Measurements from ENCODE around the gene ADAMTSL4.

DNA sequence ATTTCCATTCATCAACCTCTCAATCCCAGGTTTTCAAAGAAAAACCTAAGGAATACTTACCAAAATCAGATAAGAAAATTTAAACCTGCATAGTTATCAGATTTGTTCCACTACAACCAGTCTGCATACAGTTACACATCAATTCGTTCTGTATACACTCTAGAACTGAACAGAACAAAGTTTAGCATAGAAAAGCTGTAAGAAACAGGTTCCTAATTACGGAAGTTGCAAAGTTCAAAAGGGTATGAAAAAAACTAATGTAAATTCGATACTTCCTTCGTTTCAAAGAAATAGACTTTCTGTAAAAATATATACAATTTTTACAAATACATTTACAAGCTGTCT is 27.1 kb downstream of the ADAMTSL4 start:
- TF ChIP-seq, protein P1, sequence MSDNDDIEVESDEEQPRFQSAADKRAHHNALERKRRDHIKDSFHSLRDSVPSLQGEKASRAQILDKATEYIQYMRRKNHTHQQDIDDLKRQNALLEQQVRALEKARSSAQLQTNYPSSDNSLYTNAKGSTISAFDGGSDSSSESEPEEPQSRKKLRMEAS (IDR thresholded peaks at IDR 0.05): no peak
- TF ChIP-seq RAD21 (IDR thresholded peaks at IDR 0.05): no peak
- TF ChIP-seq, protein P2, sequence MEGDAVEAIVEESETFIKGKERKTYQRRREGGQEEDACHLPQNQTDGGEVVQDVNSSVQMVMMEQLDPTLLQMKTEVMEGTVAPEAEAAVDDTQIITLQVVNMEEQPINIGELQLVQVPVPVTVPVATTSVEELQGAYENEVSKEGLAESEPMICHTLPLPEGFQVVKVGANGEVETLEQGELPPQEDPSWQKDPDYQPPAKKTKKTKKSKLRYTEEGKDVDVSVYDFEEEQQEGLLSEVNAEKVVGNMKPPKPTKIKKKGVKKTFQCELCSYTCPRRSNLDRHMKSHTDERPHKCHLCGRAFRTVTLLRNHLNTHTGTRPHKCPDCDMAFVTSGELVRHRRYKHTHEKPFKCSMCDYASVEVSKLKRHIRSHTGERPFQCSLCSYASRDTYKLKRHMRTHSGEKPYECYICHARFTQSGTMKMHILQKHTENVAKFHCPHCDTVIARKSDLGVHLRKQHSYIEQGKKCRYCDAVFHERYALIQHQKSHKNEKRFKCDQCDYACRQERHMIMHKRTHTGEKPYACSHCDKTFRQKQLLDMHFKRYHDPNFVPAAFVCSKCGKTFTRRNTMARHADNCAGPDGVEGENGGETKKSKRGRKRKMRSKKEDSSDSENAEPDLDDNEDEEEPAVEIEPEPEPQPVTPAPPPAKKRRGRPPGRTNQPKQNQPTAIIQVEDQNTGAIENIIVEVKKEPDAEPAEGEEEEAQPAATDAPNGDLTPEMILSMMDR (IDR thresholded peaks at IDR 0.05; ENCODE audit: low read depth, low read length, missing input control): no peak
- TF ChIP-seq, protein P3, sequence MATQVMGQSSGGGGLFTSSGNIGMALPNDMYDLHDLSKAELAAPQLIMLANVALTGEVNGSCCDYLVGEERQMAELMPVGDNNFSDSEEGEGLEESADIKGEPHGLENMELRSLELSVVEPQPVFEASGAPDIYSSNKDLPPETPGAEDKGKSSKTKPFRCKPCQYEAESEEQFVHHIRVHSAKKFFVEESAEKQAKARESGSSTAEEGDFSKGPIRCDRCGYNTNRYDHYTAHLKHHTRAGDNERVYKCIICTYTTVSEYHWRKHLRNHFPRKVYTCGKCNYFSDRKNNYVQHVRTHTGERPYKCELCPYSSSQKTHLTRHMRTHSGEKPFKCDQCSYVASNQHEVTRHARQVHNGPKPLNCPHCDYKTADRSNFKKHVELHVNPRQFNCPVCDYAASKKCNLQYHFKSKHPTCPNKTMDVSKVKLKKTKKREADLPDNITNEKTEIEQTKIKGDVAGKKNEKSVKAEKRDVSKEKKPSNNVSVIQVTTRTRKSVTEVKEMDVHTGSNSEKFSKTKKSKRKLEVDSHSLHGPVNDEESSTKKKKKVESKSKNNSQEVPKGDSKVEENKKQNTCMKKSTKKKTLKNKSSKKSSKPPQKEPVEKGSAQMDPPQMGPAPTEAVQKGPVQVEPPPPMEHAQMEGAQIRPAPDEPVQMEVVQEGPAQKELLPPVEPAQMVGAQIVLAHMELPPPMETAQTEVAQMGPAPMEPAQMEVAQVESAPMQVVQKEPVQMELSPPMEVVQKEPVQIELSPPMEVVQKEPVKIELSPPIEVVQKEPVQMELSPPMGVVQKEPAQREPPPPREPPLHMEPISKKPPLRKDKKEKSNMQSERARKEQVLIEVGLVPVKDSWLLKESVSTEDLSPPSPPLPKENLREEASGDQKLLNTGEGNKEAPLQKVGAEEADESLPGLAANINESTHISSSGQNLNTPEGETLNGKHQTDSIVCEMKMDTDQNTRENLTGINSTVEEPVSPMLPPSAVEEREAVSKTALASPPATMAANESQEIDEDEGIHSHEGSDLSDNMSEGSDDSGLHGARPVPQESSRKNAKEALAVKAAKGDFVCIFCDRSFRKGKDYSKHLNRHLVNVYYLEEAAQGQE (IDR thresholded peaks at IDR 0.05): no peak
- TF ChIP-seq, protein P4, sequence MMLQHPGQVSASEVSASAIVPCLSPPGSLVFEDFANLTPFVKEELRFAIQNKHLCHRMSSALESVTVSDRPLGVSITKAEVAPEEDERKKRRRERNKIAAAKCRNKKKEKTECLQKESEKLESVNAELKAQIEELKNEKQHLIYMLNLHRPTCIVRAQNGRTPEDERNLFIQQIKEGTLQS (IDR thresholded peaks at IDR 0.05): no peak

All from liver (tissue), 3 donors.